ENCODE measurements around the gene ADGRF3. TPM values are rescaled to one million over a fixed set of nuclear protein-coding genes. Genes with fewer than 3 reads are reported as not detected.
"Not testable (repeated sequence)": the region's sequence is repeated elsewhere in the genome, so short reads cannot be mapped to it uniquely, and the experiment has no call there.

ADGRF3 gene, protein sequence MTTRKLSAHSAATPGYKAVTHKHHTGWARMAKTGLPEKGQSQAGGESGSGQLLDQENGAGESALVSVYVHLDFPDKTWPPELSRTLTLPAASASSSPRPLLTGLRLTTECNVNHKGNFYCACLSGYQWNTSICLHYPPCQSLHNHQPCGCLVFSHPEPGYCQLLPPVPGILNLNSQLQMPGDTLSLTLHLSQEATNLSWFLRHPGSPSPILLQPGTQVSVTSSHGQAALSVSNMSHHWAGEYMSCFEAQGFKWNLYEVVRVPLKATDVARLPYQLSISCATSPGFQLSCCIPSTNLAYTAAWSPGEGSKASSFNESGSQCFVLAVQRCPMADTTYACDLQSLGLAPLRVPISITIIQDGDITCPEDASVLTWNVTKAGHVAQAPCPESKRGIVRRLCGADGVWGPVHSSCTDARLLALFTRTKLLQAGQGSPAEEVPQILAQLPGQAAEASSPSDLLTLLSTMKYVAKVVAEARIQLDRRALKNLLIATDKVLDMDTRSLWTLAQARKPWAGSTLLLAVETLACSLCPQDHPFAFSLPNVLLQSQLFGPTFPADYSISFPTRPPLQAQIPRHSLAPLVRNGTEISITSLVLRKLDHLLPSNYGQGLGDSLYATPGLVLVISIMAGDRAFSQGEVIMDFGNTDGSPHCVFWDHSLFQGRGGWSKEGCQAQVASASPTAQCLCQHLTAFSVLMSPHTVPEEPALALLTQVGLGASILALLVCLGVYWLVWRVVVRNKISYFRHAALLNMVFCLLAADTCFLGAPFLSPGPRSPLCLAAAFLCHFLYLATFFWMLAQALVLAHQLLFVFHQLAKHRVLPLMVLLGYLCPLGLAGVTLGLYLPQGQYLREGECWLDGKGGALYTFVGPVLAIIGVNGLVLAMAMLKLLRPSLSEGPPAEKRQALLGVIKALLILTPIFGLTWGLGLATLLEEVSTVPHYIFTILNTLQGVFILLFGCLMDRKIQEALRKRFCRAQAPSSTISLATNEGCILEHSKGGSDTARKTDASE
- total RNA-seq (2014; rRNA removed; shearing (Covaris generic)), result not detected in 2 replicates
- 0.02 and 0.07 TPM in 2 replicates for polyA plus RNA-seq (2015; cell fraction: cytosol; rRNA removed)
- polyA plus RNA-seq (2015; cell fraction: nucleus; rRNA removed), result 0.12 TPM in 1 of 2 replicates, not detected in the other

DNA sequence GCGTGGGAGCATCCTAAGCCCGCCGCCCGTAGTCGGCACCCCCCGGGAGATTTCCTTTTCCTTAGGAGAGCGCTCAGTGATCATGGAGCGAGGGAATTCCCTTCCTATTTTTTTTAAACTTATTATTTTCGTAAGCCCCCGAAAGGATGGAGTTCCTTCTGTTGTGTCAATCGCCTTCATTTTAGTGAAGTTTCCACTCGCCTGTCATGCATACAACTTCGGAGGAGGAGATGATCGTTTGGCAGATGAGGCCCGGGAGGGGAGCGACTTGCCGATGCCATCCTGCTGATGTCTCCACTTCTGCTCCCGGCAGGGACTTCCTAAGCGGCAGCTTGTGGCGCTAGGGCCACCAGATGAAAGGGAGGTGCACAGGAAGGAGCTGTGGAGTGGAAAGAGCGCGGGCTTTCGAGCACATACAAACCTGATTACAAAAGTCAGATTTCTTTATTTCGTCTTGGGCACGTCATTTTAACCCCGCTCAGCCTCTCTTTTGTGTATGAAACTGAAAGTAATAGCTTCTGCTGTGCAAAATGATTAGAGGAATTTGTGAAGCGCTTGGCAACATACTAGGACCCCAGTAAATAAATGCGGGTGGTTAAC lies at the start of gene ADGRF3:
ADGRF3 (minus strand) TSS at position 336 of the 600 bp plus-strand sequence. CDS start 555 bp downstream, outside the sequence.
- peak; percentile 20 for DNase-seq (ENCODE audit: low read depth)

DNA sequence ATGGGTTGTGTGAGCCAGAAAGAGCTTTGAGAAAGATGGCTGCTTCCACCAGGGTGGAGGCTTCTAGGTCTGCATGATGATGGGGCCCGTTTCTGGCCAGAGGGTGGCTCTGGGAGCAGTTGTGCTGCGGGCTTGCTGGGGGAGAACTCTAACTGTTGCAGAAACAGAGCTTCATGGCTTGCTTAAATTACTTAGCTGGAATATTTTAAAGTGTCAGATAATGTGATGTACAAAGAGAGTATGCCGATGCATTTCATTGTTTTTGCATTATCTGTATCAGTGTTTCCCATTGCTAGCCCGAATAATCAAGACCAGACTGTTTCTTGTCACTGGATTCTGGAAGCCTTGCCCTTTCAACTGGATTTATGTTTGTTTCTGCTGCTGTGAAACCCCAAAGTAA lies 48.8 kb upstream of the ADGRF3 start:
- DNase-seq (ENCODE audit: low read depth), result no peak

DNA sequence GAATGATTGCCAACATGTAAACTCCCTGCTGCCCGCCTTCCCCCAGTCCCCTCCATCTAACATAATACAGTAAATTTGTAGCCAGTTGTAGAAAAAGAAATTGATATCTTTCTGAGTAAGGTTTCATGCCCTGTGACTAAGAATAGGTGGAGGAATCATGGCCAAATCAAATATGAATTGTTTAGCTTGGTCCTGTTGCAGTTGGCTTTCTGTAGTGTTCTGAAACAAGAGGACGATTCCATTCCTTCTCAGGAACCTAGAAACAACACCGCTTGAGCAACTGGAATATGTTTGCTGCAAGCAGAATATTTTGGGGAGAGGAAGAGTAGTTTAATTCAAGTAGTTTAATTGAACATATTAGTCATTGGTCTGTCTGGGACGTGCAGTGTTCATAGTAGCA lies 48.1 kb upstream of the ADGRF3 start:
- no peak for DNase-seq (ENCODE audit: low read depth)

DNA sequence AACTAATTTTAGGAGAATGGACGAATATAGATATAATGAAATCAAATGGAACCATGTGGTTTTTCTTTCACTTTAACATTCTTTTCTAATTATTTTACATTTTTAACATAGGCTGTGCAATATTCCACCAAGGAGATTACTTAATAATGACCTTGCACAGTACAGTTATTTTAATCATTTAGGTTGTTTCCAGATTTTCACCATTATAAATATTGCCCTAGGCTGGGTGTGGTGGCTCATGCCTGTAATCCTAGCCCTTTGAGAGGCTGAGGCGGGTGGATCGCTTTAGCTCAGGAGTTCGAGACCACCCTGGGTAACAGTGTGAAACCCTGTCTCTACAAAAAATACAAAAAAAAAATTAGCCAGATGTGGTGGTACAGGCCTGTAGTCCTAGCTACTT lies 40.6 kb upstream of the ADGRF3 start:
- DNase-seq (ENCODE audit: low read depth), result no peak

DNA sequence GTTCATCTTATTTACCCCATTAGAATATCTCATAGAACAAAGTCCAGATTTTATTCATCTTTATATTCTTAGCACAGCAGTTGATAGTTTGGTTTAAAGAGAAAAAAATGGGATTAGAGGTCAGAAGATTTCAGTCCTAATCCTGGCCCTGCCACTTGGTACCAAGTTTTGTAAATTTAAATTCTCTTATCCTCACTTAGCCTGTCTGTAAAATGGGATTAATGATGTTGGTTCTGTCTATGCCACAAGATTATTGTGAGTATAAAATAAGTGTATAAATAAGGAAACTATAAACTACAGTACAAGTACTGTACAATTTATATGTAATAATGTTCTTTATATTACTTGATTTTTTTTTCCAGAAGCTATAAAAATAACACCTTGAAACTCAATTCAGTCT lies 38.0 kb upstream of the ADGRF3 start:
- no peak for DNase-seq (ENCODE audit: low read depth)

DNA sequence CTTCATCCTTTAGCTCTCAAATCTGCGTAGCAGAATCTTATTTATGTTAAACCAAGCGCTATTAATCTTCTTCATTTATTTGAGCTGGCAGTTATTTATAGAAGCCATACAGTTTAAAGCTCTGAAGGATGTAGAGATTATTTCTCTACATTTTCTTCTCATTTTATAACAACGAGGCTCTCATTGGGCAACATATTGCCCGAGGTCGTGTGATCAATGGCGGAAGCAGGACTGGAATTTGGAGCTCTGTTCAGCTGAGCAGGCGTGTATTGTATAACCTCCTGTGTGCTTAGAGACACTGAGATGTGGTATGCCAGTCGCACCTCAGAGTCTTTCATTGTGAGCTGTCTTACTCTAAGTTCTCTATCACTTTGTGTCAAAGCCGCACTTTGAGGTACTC lies 37.6 kb upstream of the ADGRF3 start:
- DNase-seq (ENCODE audit: low read depth), result no peak

DNA sequence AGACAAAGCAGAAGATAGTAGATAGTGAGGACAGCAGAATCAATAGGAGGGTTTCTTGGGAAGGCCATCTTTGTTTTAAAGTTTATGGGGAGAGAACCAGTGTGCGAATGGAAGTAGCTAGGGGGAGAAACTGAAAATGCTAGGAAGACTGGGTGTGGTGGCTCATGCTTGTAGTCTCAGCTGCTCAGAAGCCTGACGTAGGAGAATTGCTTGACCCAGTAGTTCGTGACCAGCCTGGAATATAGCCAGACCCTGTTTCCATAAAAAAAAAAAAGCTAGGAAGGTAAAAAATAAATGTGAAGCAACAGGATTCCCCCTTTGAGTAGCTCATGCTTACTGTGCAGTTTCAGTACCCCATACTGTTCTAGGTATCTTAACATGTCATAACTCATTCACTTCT lies 36.0 kb upstream of the ADGRF3 start:
- DNase-seq (ENCODE audit: low read depth), result no peak

DNA sequence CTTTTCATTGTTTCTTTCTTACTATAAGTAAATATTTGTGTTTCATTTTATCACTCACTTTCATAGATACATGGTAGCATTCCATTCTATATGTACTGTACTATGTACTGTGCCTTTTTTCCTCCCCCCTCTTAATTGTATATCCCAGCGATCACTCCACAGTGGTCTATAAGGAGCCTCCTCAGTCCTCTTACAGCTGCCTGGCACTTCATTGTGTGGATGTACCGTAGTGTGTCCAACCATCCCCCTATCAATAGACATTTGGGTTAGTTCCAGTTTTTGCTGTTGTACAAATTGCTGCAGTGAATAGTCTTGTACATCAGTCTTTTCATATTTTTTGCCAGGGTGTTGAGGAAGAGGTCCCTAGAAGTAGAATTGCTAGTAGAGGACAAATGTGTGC lies 33.7 kb upstream of the ADGRF3 start:
- no peak for DNase-seq (ENCODE audit: low read depth)

DNA sequence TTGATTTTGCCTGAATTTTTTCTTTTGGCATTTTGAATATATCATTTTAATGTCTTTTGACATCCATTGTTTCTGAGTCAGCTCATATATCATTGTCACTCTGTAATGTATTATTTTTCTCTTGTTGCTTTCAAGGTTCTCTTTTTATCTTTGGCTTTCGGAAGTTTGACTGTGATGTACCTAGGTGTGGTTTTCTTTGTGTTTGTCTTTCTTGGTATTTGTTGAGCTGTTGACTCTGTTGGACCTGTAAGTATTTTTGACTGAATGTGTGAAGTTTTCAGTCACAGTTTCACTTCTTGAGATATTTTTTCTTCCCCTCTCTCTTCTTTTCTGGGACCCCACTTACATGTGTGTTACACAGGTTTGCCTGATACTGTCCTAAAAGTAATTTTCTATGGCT lies 30.2 kb upstream of the ADGRF3 start:
- DNase-seq (ENCODE audit: low read depth), result no peak

DNA sequence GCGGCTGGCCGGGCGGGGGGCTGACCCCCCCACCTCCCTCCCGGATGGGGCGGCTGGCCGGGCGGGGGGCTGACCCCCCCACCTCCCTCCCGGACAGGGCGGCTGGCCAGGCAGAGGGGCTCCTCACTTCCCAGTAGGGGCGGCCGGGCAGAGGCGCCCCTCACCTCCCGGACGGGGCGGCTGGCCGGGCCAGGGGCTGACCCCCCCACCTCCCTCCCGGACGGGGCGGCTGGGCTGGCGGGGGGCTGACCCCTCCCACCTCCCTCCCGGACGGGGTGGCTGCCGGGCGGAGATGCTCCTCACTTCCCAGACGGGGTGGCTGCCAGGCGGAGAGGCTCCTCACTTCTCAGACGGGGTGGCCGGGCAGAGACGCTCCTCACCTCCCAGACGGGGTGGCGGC lies 24.3 kb upstream of the ADGRF3 start:
- DNase-seq (ENCODE audit: low read depth), result not testable (repeated sequence)

DNA sequence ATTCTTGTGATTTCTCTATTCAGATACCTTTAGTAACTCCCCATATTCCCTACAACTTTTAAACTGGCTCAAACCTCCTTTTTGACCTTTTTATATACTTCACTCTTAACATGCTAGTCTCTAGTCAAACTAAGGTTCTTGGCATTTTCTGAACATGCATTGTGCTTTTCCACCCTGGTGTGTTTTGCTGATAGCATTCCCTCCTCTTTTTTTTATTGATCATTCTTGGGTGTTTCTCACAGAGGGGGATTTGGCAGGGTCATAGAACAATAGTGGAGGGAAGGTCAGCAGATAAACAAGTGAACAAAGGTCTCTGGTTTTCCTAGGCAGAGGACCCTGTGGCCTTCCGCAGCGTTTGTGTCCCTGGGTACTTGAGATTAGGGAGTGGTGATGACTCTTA lies 23.1 kb upstream of the ADGRF3 start:
- not testable (repeated sequence) for DNase-seq (ENCODE audit: low read depth)

DNA sequence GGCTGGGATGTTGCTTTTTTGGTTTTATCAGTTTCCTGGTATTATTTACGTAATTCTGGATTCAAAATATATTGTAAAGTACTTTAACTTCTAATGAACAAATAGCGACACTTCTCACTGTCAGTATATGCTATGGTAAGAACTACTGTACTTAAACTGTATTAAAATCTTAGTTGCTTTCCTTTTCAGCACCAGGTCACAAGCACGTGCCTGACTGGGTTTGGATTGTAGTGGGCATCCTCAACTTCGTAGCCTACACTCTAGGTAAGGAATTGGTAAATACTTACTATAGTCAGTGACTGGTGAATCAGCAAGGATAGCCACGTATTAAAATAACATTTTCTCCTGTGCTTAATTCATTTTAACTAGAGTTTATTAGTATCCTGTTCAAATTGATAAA lies 20.4 kb upstream of the ADGRF3 start:
- DNase-seq (ENCODE audit: low read depth), result no peak

DNA sequence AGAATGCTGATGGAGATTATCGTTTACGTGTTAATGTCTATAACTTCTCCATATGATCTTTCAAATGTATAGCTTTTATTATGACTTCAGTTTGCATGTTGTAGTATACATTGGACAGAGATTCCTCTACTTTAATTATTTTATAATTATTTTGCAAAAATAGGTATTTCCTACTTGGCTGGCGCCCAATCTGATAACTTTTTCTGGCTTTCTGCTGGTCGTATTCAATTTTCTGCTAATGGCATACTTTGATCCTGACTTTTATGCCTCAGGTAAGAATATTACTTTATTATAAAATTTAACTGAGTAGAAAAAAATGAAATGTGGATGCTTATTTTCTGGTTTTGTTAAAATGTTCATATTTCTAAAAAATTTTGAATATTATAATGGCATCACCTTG lies 18.1 kb upstream of the ADGRF3 start:
- no peak for DNase-seq (ENCODE audit: low read depth)

DNA sequence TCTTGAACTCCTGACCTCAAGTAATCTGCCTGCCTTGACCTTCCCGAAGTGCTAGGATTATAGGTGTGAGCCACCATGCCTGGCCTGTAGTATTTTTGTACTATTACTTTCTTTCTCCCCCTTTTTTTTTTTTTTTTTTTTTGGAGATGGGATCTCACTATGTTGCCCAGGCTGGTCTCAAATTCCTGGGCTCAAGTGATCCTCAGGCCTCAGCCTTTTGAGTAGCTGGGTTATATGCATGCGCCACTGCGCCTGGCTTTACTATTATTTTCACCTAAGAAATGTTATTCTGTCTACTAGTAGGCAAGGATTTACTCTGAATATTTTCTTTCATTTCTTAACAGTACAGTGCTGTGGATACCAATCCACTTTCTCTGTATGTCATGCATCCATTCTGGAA lies 17.4 kb upstream of the ADGRF3 start:
- DNase-seq (ENCODE audit: low read depth), result no peak

DNA sequence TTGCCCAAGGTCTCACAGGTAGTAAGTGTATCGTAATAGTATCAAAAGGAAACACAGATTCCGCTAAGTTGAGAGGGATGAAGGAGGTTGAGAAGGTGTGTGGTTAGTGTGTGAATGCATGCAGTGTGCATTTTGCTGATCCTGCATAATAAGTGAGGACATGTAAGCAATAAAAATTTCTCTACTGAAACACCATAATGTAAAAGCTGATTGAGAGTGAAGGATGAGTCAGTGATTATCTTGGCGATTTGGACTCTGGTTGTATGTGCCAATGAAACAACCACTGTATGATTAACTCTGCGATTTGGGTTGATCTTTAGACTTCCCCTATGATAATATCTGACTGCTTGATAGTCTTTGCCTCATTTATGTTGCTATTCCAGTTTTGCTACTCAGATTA lies 16.7 kb upstream of the ADGRF3 start:
- no peak for DNase-seq (ENCODE audit: low read depth)

DNA sequence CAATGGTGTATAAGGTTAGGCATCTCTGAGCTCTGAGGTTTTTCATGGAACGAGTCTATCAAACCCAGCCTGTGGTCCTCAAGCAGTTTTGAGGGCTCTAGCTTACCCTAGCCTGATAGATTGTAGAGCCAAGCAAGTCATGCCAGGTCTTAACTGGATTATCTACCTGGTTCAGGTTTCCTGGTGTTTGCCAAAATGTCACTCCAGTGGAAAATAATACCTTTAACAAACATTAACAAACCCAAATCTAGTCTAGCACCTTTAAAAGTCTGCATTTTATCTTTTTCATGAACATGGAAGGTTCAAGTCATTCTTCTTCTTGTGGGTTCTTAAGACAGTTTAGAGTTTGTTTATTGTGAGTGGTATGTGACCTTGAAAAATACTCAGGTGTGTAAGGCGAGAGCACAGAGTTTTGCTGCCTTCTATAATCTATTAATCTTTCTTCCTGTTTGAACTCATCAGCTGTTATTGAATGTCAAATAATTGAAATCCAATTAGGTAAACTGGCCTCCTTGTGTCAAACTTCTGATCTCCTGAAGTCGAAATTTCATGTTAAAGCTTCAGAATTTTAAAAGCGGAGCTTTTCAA lies 13.4 kb upstream of the ADGRF3 start:
- no peak for DNase-seq (ENCODE audit: low read depth)

DNA sequence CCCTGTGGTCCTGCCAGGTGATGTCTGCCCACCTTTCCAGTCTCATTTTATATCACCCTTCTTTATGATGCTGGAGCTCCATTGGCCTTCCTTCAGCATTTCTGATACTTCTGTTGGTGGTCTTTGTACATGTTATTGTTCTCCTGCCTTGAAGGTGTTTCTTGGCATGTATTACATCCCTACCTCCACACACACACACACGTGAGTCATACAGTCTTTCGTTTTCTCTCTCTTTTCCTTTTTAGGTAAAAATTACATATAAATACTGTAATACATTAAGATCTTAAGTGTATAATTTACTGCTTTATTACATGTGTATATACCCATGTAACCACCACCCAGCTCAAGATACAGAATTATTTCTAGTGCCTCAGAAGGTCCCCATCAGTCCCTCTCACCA lies 10.2 kb upstream of the ADGRF3 start:
- DNase-seq (ENCODE audit: low read depth), result no peak

DNA sequence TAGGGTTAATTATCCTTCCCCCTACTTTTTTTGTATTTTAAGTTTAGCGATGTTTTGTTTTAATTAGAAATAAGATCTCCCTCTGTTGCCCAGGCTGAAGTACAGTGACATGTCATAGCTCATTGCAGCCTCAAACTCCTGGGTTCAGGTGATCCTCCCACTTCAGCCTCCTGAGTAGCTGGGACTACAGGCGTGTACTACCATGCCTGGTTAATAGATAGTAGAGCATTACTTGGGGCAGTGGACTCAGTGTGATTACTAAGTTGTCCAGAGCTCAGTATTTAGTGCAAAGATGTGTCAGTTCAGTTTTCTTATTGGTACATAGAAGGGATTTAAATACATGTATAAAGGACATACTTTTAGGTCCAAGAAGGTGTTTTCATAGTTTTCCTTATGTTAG lies 9.5 kb upstream of the ADGRF3 start:
- DNase-seq (ENCODE audit: low read depth), result no peak

DNA sequence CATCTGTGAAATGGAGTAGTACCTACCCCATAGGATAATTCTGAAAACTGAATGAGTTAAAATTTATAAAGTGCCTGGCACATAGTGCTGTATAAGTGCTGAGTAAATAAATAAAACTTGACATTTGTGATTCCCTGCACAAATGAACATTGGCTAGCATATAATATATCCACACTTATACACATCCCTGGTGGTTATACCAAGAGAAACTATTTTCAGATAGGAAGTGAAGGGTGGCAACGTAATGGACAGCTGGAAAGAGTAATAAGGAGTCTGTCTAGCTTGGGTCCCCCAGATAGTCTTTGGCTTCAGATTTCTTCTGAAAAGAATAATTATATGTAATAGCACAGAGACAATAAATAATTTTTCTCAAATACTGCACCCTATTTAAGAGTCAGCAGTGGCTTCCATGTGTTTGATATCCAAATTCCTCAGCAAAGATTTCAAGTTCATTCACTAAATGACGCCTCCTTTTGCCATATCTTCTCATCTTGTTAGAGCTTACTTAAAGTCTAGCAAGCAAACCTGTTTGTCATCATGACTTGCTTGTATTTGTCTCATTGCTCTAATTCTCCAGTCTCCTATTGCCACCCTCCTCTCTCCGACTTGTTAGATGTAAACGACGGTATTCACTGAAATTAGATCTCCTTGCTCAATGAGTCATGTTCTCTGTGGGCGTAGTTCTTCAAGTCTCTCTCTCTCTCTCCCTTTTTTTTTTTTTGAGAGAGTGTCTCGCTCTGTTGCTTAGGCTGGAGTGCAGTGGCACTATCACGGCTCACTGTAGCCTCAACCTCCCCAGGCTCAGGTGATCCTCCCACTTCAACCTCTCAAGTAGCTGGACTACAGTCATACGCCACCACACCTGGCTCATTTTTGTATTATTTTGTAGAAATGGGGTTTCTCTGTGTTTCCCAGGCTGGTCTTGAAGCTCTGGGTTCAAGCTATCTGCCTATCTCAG lies 8.7 kb upstream of the ADGRF3 start:
- DNase-seq (ENCODE audit: low read depth), result peak; percentile 92

DNA sequence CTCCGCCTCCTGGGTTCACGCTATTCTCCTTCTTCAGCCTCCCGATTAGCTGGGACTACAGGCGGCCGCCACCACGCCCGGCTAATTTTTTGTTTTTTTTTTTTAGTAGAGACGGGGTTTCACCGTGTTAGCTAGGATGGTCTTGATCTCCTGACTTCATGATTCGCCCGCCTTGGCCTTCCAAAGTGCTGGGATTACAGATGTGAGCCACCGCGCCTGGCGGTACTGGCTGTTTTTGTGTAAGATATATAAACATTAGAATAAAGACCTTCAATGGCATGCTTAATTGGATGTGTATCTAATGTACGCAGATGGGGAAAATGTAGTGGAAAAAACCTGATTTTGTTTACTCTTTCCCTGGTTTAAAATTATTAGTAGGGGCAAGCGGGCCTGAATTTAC lies 7.9 kb upstream of the ADGRF3 start:
- DNase-seq (ENCODE audit: low read depth), result not testable (repeated sequence)
